Fibroblast of mammary gland (primary cell): ENCODE measurements around the gene LNPEP.
A peak's percentile ranks its signal among the peaks of the same experiment; 100 is the strongest.
"Not testable (repeated sequence)": the region's sequence is repeated elsewhere in the genome, so short reads cannot be mapped to it uniquely, and the experiment has no call there.

Experiments
- DNase-seq: peaks from one replicate; pipeline ENCODE4 v3.0.0-alpha.2; 2010; ENCODE audit warnings: low read depth
- H3K4me3 ChIP-seq: 2 replicates; pipeline ENCODE4 v1.5.1; 2011; ENCODE audit warnings: low read depth, mild to moderate bottlenecking, low read length, moderate library complexity; ENCODE audit not compliant: control insufficient read depth
- CTCF ChIP-seq: conservative IDR thresholded peaks from 2 replicates; pipeline ENCODE4 v1.5.1; 2011; ENCODE audit warnings: low read depth, low read length, inconsistent platforms; ENCODE audit not compliant: control insufficient read depth, insufficient read depth

Gene LNPEP

GRCh38 chr5:97077246-97077645, 141.4 kb downstream of the LNPEP start:
- H3K4me3 ChIP-seq: no peak overlapping the region
- no peak for DNase-seq
- TF ChIP-seq CTCF: no peak

- DNase-seq: peak; percentile 89
- no peak overlapping the region for H3K4me3 ChIP-seq
- TF ChIP-seq CTCF: no peak
These were observed 143.3 kb downstream of the LNPEP start for GRCh38 chr5:97078958-97079743.

GRCh38 chr5:97084782-97085458, 149.0 kb downstream of the LNPEP start:
- not testable (repeated sequence) for H3K4me3 ChIP-seq, DNase-seq

- no peak for DNase-seq
- H3K4me3 ChIP-seq: no peak overlapping the region
- no peak for TF ChIP-seq CTCF
These were observed 149.7 kb downstream of the LNPEP start for GRCh38 chr5:97085459-97086181.
